ENCODE measurements around the gene HS3ST2.

GRCh38 chr16:22810226-22810625 is 3.7 kb upstream of the HS3ST2 start:
- TF ChIP-seq CTCF (IDR thresholded peaks at IDR 0.05 in 8 of 11, conservative IDR thresholded peaks at IDR 0.05 in 3 of 11), result no peak
- TF ChIP-seq POLR2A (IDR thresholded peaks at IDR 0.05), result no peak
- TF ChIP-seq POLR2AphosphoS5 (IDR thresholded peaks at IDR 0.05), result no peak

Data from spleen (tissue), 7 donors.